ENCODE results near the gene RAB11B. TPM values are rescaled to one million over a fixed set of nuclear protein-coding genes. Genes with fewer than 3 reads are reported as not detected.

RAB11B gene
- total and polyA plus RNA-seq, 4 donors = 27.3 to 91.2 (median 45.0) TPM

DNA sequence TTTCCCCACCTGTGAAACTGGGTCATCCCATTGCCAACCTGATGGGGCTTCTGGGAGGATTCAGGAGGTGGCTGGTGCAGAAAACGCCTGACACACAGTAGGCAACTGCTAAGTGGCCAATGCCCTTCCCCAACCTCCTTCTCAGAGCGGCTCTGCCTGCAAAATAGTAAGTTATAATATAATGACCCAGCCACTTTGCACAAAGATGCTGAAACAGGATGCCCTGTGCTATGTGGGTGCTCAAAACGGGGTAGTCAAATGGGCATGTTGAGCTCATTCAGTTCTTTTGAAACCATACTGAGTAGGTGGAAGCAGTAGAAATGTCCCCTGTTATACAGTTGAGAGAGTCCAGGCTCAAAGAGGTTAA lies 23.5 kb downstream of the RAB11B start:
- no peak overlapping the region for H3K27ac ChIP-seq (ENCODE audit: low read depth in 1 of 2, low read length in 2 of 2)
- 22% methylated on average over 3 of the region's 3 CpGs for WGBS

DNA sequence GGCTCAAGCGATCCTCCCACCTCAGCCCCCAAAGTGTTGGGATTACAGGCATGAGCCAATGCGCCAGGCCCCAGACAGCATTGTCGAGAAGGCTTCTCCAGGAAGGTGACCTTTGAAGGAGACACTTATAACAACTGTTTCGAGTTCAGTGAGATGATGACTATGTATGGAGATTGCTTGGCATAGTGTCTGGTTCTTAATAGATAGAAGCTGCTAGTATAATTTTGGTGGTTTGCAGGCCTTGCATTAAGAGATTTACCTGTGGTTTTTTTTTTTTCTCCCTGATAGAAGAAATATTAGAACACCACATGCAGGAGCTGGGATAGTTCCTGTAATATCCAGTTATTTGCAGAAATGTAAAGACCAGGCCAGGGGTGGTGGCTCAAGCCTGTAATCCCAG lies 26.6 kb downstream of the RAB11B start:
- Histone ChIP-seq H3K9me3 (ENCODE audit: control insufficient read depth in 4 of 4, low read length in 3 of 4) (no peaks in the 10 kb centered on the region), H3K27me3 (ENCODE audit: control insufficient read depth in 4 of 4, insufficient read depth in 4 of 4, low read length in 3 of 4) (no peaks in the 10 kb centered on the region), H3K4me1 (ENCODE audit: control insufficient read depth in 4 of 4, insufficient read depth in 4 of 4, low read length in 3 of 4) (peaks cover 0 to 16% (median 9%) of the 10 kb centered on the region in 4 donors), H3K36me3 (ENCODE audit: control insufficient read depth in 4 of 4, insufficient read depth in 3 of 4, low read depth in 1 of 4, low read length in 3 of 4) (no peaks in the 10 kb centered on the region), H3K9ac (ENCODE audit: low read depth in 1 of 2, low read length in 2 of 2) (no peak overlapping the region), H3K27ac (ENCODE audit: low read depth in 1 of 2, low read length in 2 of 2) (no peak overlapping the region), H3K4me3 (ENCODE audit: low read depth in 1 of 3, low read length in 3 of 3) (no peak overlapping the region)
- no peak for DNase-seq (ENCODE audit: low spot score)
- TF ChIP-seq FOXA1 (IDR thresholded peaks at IDR 0.05) (no peak), NR2F2 (IDR thresholded peaks at IDR 0.05) (no peak), JUND (IDR thresholded peaks at IDR 0.05) (no peak), YY1 (IDR thresholded peaks at IDR 0.05) (no peak), HNF4A (conservative IDR thresholded peaks at IDR 0.05) (no peak), EGR1 (IDR thresholded peaks at IDR 0.05; ENCODE audit: low read depth in 2 of 2) (no peak), TAF1 (conservative IDR thresholded peaks at IDR 0.05) (no peak), RXRA (IDR thresholded peaks at IDR 0.05) (no peak)
- TF ChIP-seq, protein P1, sequence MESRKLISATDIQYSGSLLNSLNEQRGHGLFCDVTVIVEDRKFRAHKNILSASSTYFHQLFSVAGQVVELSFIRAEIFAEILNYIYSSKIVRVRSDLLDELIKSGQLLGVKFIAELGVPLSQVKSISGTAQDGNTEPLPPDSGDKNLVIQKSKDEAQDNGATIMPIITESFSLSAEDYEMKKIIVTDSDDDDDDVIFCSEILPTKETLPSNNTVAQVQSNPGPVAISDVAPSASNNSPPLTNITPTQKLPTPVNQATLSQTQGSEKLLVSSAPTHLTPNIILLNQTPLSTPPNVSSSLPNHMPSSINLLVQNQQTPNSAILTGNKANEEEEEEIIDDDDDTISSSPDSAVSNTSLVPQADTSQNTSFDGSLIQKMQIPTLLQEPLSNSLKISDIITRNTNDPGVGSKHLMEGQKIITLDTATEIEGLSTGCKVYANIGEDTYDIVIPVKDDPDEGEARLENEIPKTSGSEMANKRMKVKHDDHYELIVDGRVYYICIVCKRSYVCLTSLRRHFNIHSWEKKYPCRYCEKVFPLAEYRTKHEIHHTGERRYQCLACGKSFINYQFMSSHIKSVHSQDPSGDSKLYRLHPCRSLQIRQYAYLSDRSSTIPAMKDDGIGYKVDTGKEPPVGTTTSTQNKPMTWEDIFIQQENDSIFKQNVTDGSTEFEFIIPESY (IDR thresholded peaks at IDR 0.05) = no peak
- TF ChIP-seq, protein P2, sequence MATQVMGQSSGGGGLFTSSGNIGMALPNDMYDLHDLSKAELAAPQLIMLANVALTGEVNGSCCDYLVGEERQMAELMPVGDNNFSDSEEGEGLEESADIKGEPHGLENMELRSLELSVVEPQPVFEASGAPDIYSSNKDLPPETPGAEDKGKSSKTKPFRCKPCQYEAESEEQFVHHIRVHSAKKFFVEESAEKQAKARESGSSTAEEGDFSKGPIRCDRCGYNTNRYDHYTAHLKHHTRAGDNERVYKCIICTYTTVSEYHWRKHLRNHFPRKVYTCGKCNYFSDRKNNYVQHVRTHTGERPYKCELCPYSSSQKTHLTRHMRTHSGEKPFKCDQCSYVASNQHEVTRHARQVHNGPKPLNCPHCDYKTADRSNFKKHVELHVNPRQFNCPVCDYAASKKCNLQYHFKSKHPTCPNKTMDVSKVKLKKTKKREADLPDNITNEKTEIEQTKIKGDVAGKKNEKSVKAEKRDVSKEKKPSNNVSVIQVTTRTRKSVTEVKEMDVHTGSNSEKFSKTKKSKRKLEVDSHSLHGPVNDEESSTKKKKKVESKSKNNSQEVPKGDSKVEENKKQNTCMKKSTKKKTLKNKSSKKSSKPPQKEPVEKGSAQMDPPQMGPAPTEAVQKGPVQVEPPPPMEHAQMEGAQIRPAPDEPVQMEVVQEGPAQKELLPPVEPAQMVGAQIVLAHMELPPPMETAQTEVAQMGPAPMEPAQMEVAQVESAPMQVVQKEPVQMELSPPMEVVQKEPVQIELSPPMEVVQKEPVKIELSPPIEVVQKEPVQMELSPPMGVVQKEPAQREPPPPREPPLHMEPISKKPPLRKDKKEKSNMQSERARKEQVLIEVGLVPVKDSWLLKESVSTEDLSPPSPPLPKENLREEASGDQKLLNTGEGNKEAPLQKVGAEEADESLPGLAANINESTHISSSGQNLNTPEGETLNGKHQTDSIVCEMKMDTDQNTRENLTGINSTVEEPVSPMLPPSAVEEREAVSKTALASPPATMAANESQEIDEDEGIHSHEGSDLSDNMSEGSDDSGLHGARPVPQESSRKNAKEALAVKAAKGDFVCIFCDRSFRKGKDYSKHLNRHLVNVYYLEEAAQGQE (IDR thresholded peaks at IDR 0.05) = no peak
- TF ChIP-seq, protein P3, sequence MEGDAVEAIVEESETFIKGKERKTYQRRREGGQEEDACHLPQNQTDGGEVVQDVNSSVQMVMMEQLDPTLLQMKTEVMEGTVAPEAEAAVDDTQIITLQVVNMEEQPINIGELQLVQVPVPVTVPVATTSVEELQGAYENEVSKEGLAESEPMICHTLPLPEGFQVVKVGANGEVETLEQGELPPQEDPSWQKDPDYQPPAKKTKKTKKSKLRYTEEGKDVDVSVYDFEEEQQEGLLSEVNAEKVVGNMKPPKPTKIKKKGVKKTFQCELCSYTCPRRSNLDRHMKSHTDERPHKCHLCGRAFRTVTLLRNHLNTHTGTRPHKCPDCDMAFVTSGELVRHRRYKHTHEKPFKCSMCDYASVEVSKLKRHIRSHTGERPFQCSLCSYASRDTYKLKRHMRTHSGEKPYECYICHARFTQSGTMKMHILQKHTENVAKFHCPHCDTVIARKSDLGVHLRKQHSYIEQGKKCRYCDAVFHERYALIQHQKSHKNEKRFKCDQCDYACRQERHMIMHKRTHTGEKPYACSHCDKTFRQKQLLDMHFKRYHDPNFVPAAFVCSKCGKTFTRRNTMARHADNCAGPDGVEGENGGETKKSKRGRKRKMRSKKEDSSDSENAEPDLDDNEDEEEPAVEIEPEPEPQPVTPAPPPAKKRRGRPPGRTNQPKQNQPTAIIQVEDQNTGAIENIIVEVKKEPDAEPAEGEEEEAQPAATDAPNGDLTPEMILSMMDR (IDR thresholded peaks at IDR 0.05; ENCODE audit: low read depth, low read length, missing input control) = no peak
- TF ChIP-seq, protein P4, sequence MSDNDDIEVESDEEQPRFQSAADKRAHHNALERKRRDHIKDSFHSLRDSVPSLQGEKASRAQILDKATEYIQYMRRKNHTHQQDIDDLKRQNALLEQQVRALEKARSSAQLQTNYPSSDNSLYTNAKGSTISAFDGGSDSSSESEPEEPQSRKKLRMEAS (IDR thresholded peaks at IDR 0.05) = no peak
- TF ChIP-seq, protein P5, sequence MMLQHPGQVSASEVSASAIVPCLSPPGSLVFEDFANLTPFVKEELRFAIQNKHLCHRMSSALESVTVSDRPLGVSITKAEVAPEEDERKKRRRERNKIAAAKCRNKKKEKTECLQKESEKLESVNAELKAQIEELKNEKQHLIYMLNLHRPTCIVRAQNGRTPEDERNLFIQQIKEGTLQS (IDR thresholded peaks at IDR 0.05) = no peak
- WGBS = 81% methylated on average over 4 of the region's 4 CpGs

More for the DNA sequence above, 23.5 kb downstream of the RAB11B start:
- H3K27me3 ChIP-seq (ENCODE audit: control insufficient read depth in 4 of 4, insufficient read depth in 4 of 4, low read length in 3 of 4) = no peaks in the 10 kb centered on the region
- no peaks in the 10 kb centered on the region for H3K36me3 ChIP-seq (ENCODE audit: control insufficient read depth in 4 of 4, insufficient read depth in 3 of 4, low read depth in 1 of 4, low read length in 3 of 4)
- H3K9ac ChIP-seq (ENCODE audit: low read depth in 1 of 2, low read length in 2 of 2) = peak overlapping the region; percentile 1 to 69
- no peaks in the 10 kb centered on the region for H3K9me3 ChIP-seq (ENCODE audit: control insufficient read depth in 4 of 4, low read length in 3 of 4)
- no peak for DNase-seq (ENCODE audit: low spot score)
- peak overlapping the region; percentile 28 to 97 (median 68) for H3K4me3 ChIP-seq (ENCODE audit: low read depth in 1 of 3, low read length in 3 of 3)
- H3K4me1 ChIP-seq (ENCODE audit: control insufficient read depth in 4 of 4, insufficient read depth in 4 of 4, low read length in 3 of 4) = peaks cover 0 to 16% (median 8%) of the 10 kb centered on the region in 4 donors
- TF ChIP-seq, protein P1 (IDR thresholded peaks at IDR 0.05) = no peak
- TF ChIP-seq FOXA2 (IDR thresholded peaks at IDR 0.05) = no peak
- TF ChIP-seq HNF4G (IDR thresholded peaks at IDR 0.05) = no peak
- no peak for TF ChIP-seq YY1 (IDR thresholded peaks at IDR 0.05)
- TF ChIP-seq JUND (IDR thresholded peaks at IDR 0.05) = no peak
- TF ChIP-seq RAD21 (IDR thresholded peaks at IDR 0.05) = no peak
